ENCODE results near the gene COL23A1. TPM values are rescaled to one million over a fixed set of nuclear protein-coding genes. Genes with fewer than 3 reads are reported as not detected.
"Not testable (repeated sequence)": the region's sequence is repeated elsewhere in the genome, so short reads cannot be mapped to it uniquely, and the experiment has no call there.

Gene COL23A1
- total RNA-seq, 2 donors from 2014 or later, result 0.17 to 0.19 TPM

GRCh38 chr5:178204935-178205748, 385.1 kb downstream of the COL23A1 start:
- peak overlapping the region; percentile 75 to 90 for H3K27ac Mint-ChIP-seq
- ATAC-seq (peak; percentile 74 to 79), DNase-seq (ENCODE audit: low spot score) (peak; percentile 91)
- H3K4me1 Mint-ChIP-seq (ENCODE audit: low read depth in 2 of 2), result peaks cover 42% of the 10 kb centered on the region in 2 donors
- H3K4me3 Mint-ChIP-seq, result peak overlapping the region; percentile 97
- peaks cover 33% of the 10 kb centered on the region for H3K36me3 Mint-ChIP-seq
- H3K9me3 Mint-ChIP-seq, result no peaks in the 10 kb centered on the region
- no peaks in the 10 kb centered on the region for H3K27me3 Mint-ChIP-seq

GRCh38 chr5:178204182-178204934, 385.8 kb downstream of the COL23A1 start, which contains the start of gene HNRNPAB:
Gene HNRNPAB, plus strand, starts transcription at chr5:178204533. Its CDS starts 305 bp downstream, at chr5:178204838.
- H3K9me3 Mint-ChIP-seq, result no peaks in the 10 kb centered on the region
- peaks cover 34 to 37% of the 10 kb centered on the region in 2 donors for H3K4me1 Mint-ChIP-seq (ENCODE audit: low read depth in 2 of 2)
- H3K27ac Mint-ChIP-seq, result peak within 1 kb of the TSS; percentile 96 to 99
- H3K4me3 Mint-ChIP-seq, result peak within 1 kb of the TSS; percentile 97
- no peaks in the 10 kb centered on the region for H3K27me3 Mint-ChIP-seq
- ATAC-seq (peak; percentile 93 to 94), DNase-seq (ENCODE audit: low spot score) (peak; percentile 94)
- H3K36me3 Mint-ChIP-seq, result peaks cover 28% of the 10 kb centered on the region

- peaks cover 23% of the 10 kb centered on the region for H3K36me3 Mint-ChIP-seq
- H3K27me3 Mint-ChIP-seq, result no peaks in the 10 kb centered on the region
- H3K4me3 Mint-ChIP-seq, result peak overlapping the region; percentile 97
- H3K9me3 Mint-ChIP-seq, result no peaks in the 10 kb centered on the region
- H3K4me1 Mint-ChIP-seq (ENCODE audit: low read depth in 2 of 2), result peaks cover 30 to 32% of the 10 kb centered on the region in 2 donors
- no peak for DNase-seq (ENCODE audit: low spot score)
- H3K27ac Mint-ChIP-seq, result peak overlapping the region; percentile 96 to 99
- peak in 1 of 2 donors; percentile 2 for ATAC-seq
Observed at GRCh38 chr5:178203670-178204181, 386.5 kb downstream of the COL23A1 start.

GRCh38 chr5:178202541-178202940, 387.7 kb downstream of the COL23A1 start:
- Mint-ChIP-seq H3K27ac (no peak overlapping the region), H3K4me3 (peak overlapping the region; percentile 59), H3K27me3 (no peaks in the 10 kb centered on the region), H3K36me3 (peaks cover 17% of the 10 kb centered on the region), H3K4me1 (ENCODE audit: low read depth in 2 of 2) (peaks cover 23 to 24% of the 10 kb centered on the region in 2 donors), H3K9me3 (no peaks in the 10 kb centered on the region)
- no peak for ATAC-seq
- DNase-seq (ENCODE audit: low spot score), result no peak

GRCh38 chr5:178201927-178202235, 388.3 kb downstream of the COL23A1 start:
- H3K27me3 Mint-ChIP-seq, result no peaks in the 10 kb centered on the region
- no peak overlapping the region for H3K4me3 Mint-ChIP-seq
- H3K36me3 Mint-ChIP-seq, result peaks cover 17% of the 10 kb centered on the region
- no peak for ATAC-seq
- no peak for DNase-seq (ENCODE audit: low spot score)
- peaks cover 19% of the 10 kb centered on the region in 2 donors for H3K4me1 Mint-ChIP-seq (ENCODE audit: low read depth in 2 of 2)
- H3K9me3 Mint-ChIP-seq, result no peaks in the 10 kb centered on the region
- H3K27ac Mint-ChIP-seq, result no peak overlapping the region

GRCh38 chr5:178201221-178201926, 388.8 kb downstream of the COL23A1 start:
- DNase-seq (ENCODE audit: low spot score), result no peak
- no peak overlapping the region for H3K4me3 Mint-ChIP-seq
- no peak for ATAC-seq
- H3K27ac Mint-ChIP-seq, result no peak overlapping the region
- no peaks in the 10 kb centered on the region for H3K9me3 Mint-ChIP-seq
- peaks cover 14% of the 10 kb centered on the region for H3K36me3 Mint-ChIP-seq
- H3K27me3 Mint-ChIP-seq, result no peaks in the 10 kb centered on the region
- peaks cover 15 to 18% of the 10 kb centered on the region in 2 donors for H3K4me1 Mint-ChIP-seq (ENCODE audit: low read depth in 2 of 2)

GRCh38 chr5:178199581-178200434, 390.4 kb downstream of the COL23A1 start:
- peaks cover 4% of the 10 kb centered on the region for H3K36me3 Mint-ChIP-seq
- DNase-seq (ENCODE audit: low spot score), result no peak
- H3K9me3 Mint-ChIP-seq, result no peaks in the 10 kb centered on the region
- H3K27me3 Mint-ChIP-seq, result no peaks in the 10 kb centered on the region
- no peak overlapping the region for H3K4me3 Mint-ChIP-seq
- ATAC-seq, result no peak
- no peak overlapping the region for H3K27ac Mint-ChIP-seq
- peaks cover 11 to 16% of the 10 kb centered on the region in 2 donors for H3K4me1 Mint-ChIP-seq (ENCODE audit: low read depth in 2 of 2)

GRCh38 chr5:178198706-178199105, 391.5 kb downstream of the COL23A1 start:
- Mint-ChIP-seq H3K4me3 (no peak overlapping the region), H3K4me1 (ENCODE audit: low read depth in 2 of 2) (peaks cover 18 to 21% of the 10 kb centered on the region in 2 donors), H3K36me3 (no peaks in the 10 kb centered on the region), H3K27me3 (no peaks in the 10 kb centered on the region), H3K9me3 (no peaks in the 10 kb centered on the region), H3K27ac (no peak overlapping the region)
- no peak for DNase-seq (ENCODE audit: low spot score)
- ATAC-seq, result no peak

GRCh38 chr5:178198151-178198550, 392.0 kb downstream of the COL23A1 start:
- peaks cover 23 to 27% of the 10 kb centered on the region in 2 donors for H3K4me1 Mint-ChIP-seq (ENCODE audit: low read depth in 2 of 2)
- not testable (repeated sequence) for ATAC-seq; DNase-seq (ENCODE audit: low spot score); H3K36me3 Mint-ChIP-seq; H3K9me3 Mint-ChIP-seq; H3K27me3 Mint-ChIP-seq; H3K27ac Mint-ChIP-seq; H3K4me3 Mint-ChIP-seq

GRCh38 chr5:178196986-178197385, 393.2 kb downstream of the COL23A1 start:
- DNase-seq (ENCODE audit: low spot score) (no peak), ATAC-seq (no peak)
- peaks cover 31 to 38% of the 10 kb centered on the region in 2 donors for H3K4me1 Mint-ChIP-seq (ENCODE audit: low read depth in 2 of 2)
- no peak overlapping the region for H3K4me3 Mint-ChIP-seq
- H3K27ac Mint-ChIP-seq, result no peak overlapping the region
- H3K36me3 Mint-ChIP-seq, result no peaks in the 10 kb centered on the region
- no peaks in the 10 kb centered on the region for H3K9me3 Mint-ChIP-seq
- H3K27me3 Mint-ChIP-seq, result no peaks in the 10 kb centered on the region

- no peaks in the 10 kb centered on the region for H3K27me3 Mint-ChIP-seq
Observed at GRCh38 chr5:178196281-178196812, 393.8 kb downstream of the COL23A1 start.

GRCh38 chr5:178194026-178194425, 396.2 kb downstream of the COL23A1 start:
- Mint-ChIP-seq H3K36me3 (no peaks in the 10 kb centered on the region), H3K4me1 (ENCODE audit: low read depth in 2 of 2) (peaks cover 31 to 39% of the 10 kb centered on the region in 2 donors), H3K9me3 (no peaks in the 10 kb centered on the region), H3K4me3 (peak overlapping the region; percentile 55), H3K27me3 (no peaks in the 10 kb centered on the region), H3K27ac (peak overlapping the region in 1 of 2 donors; percentile 88)
- ATAC-seq (peak; percentile 81 to 91), DNase-seq (ENCODE audit: low spot score) (peak; percentile 72)

More at GRCh38 chr5:178196281-178196812, 393.8 kb downstream of the COL23A1 start:
- no peak overlapping the region for H3K4me3 Mint-ChIP-seq
- H3K36me3 Mint-ChIP-seq, result no peaks in the 10 kb centered on the region
- peaks cover 31 to 39% of the 10 kb centered on the region in 2 donors for H3K4me1 Mint-ChIP-seq (ENCODE audit: low read depth in 2 of 2)
- DNase-seq (ENCODE audit: low spot score), result no peak
- H3K9me3 Mint-ChIP-seq, result no peaks in the 10 kb centered on the region
- peak overlapping the region in 1 of 2 donors; percentile 33 for H3K27ac Mint-ChIP-seq
- no peak for ATAC-seq
